ENCODE data around the gene ZNFX1. TPM values are rescaled to one million over a fixed set of nuclear protein-coding genes. Genes with fewer than 3 reads are reported as not detected.
"Not testable (repeated sequence)": the region's sequence is repeated elsewhere in the genome, so short reads cannot be mapped to it uniquely, and the experiment has no call there.

ZNFX1 gene
- total RNA-seq, 8 experiments from 2014 or later: 5.7 to 108 (median 15.7) TPM

DNA sequence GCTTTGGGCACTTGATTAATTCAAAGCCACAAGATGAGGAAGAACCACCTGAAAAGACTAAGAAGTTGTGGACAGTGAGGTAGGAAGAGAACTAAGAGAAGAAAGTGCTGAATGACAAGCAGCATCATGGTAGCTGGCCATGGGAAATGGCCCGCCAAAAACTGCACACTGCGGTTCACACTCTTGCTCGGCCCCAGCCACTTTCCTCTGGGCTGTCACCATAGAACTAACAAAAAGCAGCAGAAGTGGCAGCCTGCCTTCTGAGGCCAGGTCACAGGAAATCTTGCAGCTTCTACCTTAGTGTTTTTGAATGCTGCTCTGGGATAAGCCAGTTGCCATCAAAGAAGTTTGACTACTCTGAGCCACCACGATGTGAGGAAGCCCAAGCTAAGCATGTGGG lies 34.8 kb upstream of the ZNFX1 start:
- whole genome bisulfite sequencing, 10 experiments: 50 to 100% (median 82%) methylated on average over 1 to 4 of the region's 4 CpGs; no CpG with 5 or more reads in 3 of the 10 experiments
- no peak overlapping the region for H3K27ac ChIP-seq
- no peak overlapping the region for H3K4me3 ChIP-seq
- no peak for ATAC-seq (replicated peaks in 6 of 8)
- no peaks in the 10 kb centered on the region for H3K4me1 ChIP-seq (replicated peaks in 1 of 2)
- in situ Hi-C loops (cut with MboI; ENCODE audit: low pct_unique_long_range_greater_than_20kb in 2 of 9, low sequenced_read_pairs in 9 of 9, unreplicated experiment in 9 of 9): no loop called here

GRCh38 chr20:49310705-49311104 lies 32.8 kb upstream of the ZNFX1 start:
- Histone ChIP-seq H3K4me1 (replicated peaks in 1 of 2) (no peaks in the 10 kb centered on the region), H3K4me3 (no peak overlapping the region), H3K27ac (no peak overlapping the region)
- peak in 2 of 8 experiments; percentile 57 to 85 for ATAC-seq (replicated peaks in 6 of 8)
- in situ Hi-C loops (cut with MboI; ENCODE audit: low pct_unique_long_range_greater_than_20kb in 2 of 9, low sequenced_read_pairs in 9 of 9, unreplicated experiment in 9 of 9): no loop called here

- H3K27ac ChIP-seq: no peak overlapping the region
- peak in 2 of 8 experiments; percentile 17 to 22 for ATAC-seq (replicated peaks in 6 of 8)
- no peaks in the 10 kb centered on the region for H3K4me1 ChIP-seq (replicated peaks in 1 of 2)
- 54 to 90% (median 76%) methylated on average over 1 to 3 of the region's 3 CpGs for WGBS, 10 experiments
- in situ Hi-C loops (cut with MboI; ENCODE audit: low pct_unique_long_range_greater_than_20kb in 2 of 9, low sequenced_read_pairs in 9 of 9, unreplicated experiment in 9 of 9): no loop called here
- no peak overlapping the region for H3K4me3 ChIP-seq
These were observed 31.0 kb upstream of the ZNFX1 start for GRCh38 chr20:49308875-49309274.

- Histone ChIP-seq H3K27ac (no peak overlapping the region), H3K4me1 (replicated peaks in 1 of 2) (no peaks in the 10 kb centered on the region), H3K4me3 (no peak overlapping the region)
- no peak for ATAC-seq (replicated peaks in 6 of 8)
- WGBS, 10 experiments: 50 to 80% (median 58%) methylated on average over 2 to 10 of the region's 10 CpGs; no CpG with 5 or more reads in 1 of the 10 experiments
- in situ Hi-C loops (cut with MboI; ENCODE audit: low pct_unique_long_range_greater_than_20kb in 2 of 9, low sequenced_read_pairs in 9 of 9, unreplicated experiment in 9 of 9): no loop called here
These were observed 29.2 kb upstream of the ZNFX1 start for GRCh38 chr20:49306903-49307620.

- in situ Hi-C loops (cut with MboI; ENCODE audit: low pct_unique_long_range_greater_than_20kb in 2 of 9, low sequenced_read_pairs in 9 of 9, unreplicated experiment in 9 of 9): no loop called here
- H3K27ac ChIP-seq: no peak overlapping the region
- H3K4me1 ChIP-seq (replicated peaks in 1 of 2): no peaks in the 10 kb centered on the region
- peak in 2 of 8 experiments; percentile 78 to 84 for ATAC-seq (replicated peaks in 6 of 8)
- 0 to 100% (median 75%) methylated on average over 1 to 3 of the region's 3 CpGs for WGBS, 10 experiments
- H3K4me3 ChIP-seq: no peak overlapping the region
These were observed 25.3 kb upstream of the ZNFX1 start for GRCh38 chr20:49303065-49303552.

DNA sequence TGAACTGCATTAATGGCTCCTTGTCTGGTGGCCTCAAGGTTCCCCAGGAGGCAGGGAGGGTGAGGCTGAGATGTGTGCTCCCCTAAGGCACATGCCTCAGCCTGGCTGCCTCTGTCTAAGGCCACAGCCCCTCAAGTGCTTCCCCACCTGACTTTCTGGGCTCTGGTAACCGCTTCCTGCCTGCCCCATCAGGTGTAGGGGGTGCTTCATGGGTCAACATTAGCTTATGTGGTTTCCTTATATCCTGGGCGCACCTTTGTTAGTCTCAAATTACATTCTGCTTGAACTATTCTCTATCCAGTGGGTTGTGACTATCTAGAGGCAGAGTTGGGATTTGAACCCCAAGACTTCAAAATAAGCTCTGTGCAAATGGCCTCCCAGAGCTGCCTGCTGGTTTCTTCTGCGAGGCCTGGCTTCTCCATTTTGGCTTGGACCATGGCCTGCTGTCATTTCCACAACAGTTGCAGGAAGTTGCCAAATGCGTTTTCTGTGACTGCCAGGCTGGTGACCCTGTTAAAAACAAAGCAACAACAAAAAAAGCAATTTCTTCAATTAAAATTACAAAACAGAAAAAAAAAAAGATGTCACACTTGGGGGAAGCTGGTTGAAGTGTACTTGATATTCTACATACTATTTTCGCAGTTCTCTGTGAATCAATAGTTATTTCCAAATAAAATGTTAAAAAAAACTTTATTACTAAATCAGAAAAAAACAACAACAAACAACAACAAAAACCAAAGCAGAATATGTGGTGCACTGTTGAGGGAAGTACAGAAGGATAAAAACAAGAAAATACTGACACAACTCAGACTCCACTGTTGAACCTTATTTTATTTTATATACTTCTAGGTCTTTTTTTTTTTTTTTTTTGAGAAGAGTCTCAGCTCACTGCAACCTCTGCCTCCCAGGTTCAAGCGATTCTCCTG lies 20.0 kb upstream of the ZNFX1 start:
- H3K4me3 ChIP-seq: no peak overlapping the region
- WGBS, 10 experiments: 66 to 100% (median 85%) methylated on average over 1 to 5 of the region's 6 CpGs
- no peak overlapping the region for H3K27ac ChIP-seq
- no peak for ATAC-seq (replicated peaks in 6 of 8)
- in situ Hi-C loops (cut with MboI; ENCODE audit: low pct_unique_long_range_greater_than_20kb in 2 of 9, low sequenced_read_pairs in 9 of 9, unreplicated experiment in 9 of 9): no loop called here
- H3K4me1 ChIP-seq (replicated peaks in 1 of 2): peaks cover 0 to 2% of the 10 kb centered on the region in 2 donors

- ATAC-seq (replicated peaks in 6 of 8); H3K4me1 ChIP-seq (replicated peaks in 1 of 2); in situ Hi-C loops (cut with MboI; ENCODE audit: low pct_unique_long_range_greater_than_20kb in 2 of 9, low sequenced_read_pairs in 9 of 9, unreplicated experiment in 9 of 9); H3K27ac ChIP-seq; H3K4me3 ChIP-seq: not testable (repeated sequence)
- 31 to 93% (median 48%) methylated on average over 4 to 11 of the region's 16 CpGs; no CpG with 5 or more reads in 1 of the 10 experiments for WGBS, 10 experiments
These were observed 16.3 kb upstream of the ZNFX1 start for GRCh38 chr20:49294002-49294654.

DNA sequence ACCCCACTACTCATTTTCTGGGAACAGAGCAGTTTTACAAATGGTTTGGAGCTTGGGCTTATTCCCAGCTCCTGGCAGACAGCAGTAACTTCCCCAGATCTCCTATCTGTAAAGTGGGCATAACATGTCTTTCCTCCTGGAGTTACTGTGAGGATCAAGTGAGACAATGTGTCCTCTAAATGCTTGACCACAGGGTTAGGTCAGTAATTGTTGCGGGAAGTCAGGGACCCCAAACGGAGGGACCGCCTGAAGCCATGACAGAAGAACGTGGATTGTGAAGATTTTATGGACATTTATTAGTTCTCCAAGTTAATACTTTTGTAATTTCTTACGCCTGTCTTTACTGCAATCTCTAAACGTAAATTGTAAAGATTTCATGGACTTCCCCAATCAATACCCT lies 15.3 kb upstream of the ZNFX1 start:
- H3K4me3 ChIP-seq: no peak overlapping the region
- no peak for ATAC-seq (replicated peaks in 6 of 8)
- H3K4me1 ChIP-seq (replicated peaks in 1 of 2): peaks cover 0 to 2% of the 10 kb centered on the region in 2 donors
- 60 to 100% (median 80%) methylated on average over 1 to 3 of the region's 6 CpGs; no CpG with 5 or more reads in 5 of the 10 experiments for WGBS, 10 experiments
- no peak overlapping the region for H3K27ac ChIP-seq
- in situ Hi-C loops (cut with MboI; ENCODE audit: low pct_unique_long_range_greater_than_20kb in 2 of 9, low sequenced_read_pairs in 9 of 9, unreplicated experiment in 9 of 9): no loop called here

DNA sequence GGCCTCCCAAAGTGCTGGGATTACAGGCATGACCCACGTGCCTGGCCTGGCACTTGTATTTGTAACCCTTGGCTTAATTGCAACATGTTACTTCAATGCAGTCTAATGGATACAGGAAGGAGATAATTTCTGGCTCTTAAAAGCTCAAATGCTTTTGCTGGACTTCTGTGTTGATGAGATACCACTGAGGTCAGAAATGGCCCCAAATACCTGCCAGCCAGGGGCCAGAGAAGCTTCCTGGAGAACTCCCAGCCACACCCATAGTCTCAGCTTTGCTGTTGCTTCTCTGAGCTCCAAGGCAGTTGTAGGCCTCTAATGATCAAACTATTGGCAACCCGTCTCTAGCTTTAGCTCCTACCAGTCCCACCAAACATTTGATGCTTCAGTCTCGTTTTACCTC lies 14.2 kb upstream of the ZNFX1 start:
- Histone ChIP-seq H3K4me3 (no peak overlapping the region), H3K4me1 (replicated peaks in 1 of 2) (peaks cover 2 to 3% of the 10 kb centered on the region in 2 donors), H3K27ac (no peak overlapping the region)
- in situ Hi-C loops (cut with MboI; ENCODE audit: low pct_unique_long_range_greater_than_20kb in 2 of 9, low sequenced_read_pairs in 9 of 9, unreplicated experiment in 9 of 9): no loop called here
- ATAC-seq (replicated peaks in 6 of 8): peak in 1 of 8 experiments; percentile 1
- 7 to 80% (median 59%) methylated on average over 1 to 3 of the region's 3 CpGs; no CpG with 5 or more reads in 4 of the 10 experiments for WGBS, 10 experiments

DNA sequence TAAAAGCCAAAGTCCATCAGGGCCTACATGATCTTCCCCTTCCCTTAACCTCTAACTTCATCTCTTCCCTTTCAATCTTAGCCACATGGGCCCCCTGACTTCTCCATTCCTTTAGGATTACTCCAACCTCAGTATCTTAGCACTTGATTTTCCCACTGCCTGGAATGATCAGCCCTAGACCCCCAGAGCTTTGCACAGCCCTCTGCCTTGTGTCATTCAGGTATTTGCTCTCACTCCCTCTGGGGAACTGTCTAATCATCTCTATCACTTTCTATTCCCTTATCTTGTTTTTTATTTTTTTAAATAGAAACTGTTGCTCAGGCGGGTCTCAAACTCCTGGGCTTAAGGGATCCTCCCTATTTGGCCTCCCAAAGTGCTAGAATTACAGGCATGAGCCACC lies 13.3 kb upstream of the ZNFX1 start:
- Histone ChIP-seq H3K4me1 (replicated peaks in 1 of 2) (peaks cover 2 to 3% of the 10 kb centered on the region in 2 donors), H3K4me3 (no peak overlapping the region), H3K27ac (no peak overlapping the region)
- ATAC-seq (replicated peaks in 6 of 8): peak in 2 of 8 experiments; percentile 5 to 6
- in situ Hi-C loops (cut with MboI; ENCODE audit: low pct_unique_long_range_greater_than_20kb in 2 of 9, low sequenced_read_pairs in 9 of 9, unreplicated experiment in 9 of 9): no loop called here
- WGBS, 10 experiments: 17 to 100% (median 90%) methylated on average over 1 of the region's 1 CpG; no CpG with 5 or more reads in 2 of the 10 experiments

GRCh38 chr20:49290608-49291191 lies 12.8 kb upstream of the ZNFX1 start:
- in situ Hi-C loops (cut with MboI; ENCODE audit: low pct_unique_long_range_greater_than_20kb in 2 of 9, low sequenced_read_pairs in 9 of 9, unreplicated experiment in 9 of 9): no loop called here
- Histone ChIP-seq H3K27ac (no peak overlapping the region), H3K4me3 (no peak overlapping the region), H3K4me1 (replicated peaks in 1 of 2) (peaks cover 3% of the 10 kb centered on the region in 2 donors)
- peak in 2 of 8 experiments; percentile 1 to 2 for ATAC-seq (replicated peaks in 6 of 8)
- 21 to 100% (median 76%) methylated on average over 1 to 6 of the region's 6 CpGs; no CpG with 5 or more reads in 1 of the 10 experiments for WGBS, 10 experiments

- in situ Hi-C loops (cut with MboI; ENCODE audit: low pct_unique_long_range_greater_than_20kb in 2 of 9, low sequenced_read_pairs in 9 of 9, unreplicated experiment in 9 of 9): no loop called here
- ATAC-seq (replicated peaks in 6 of 8): peak in 1 of 8 experiments; percentile 0
- 80 to 100% (median 93%) methylated on average over 4 to 10 of the region's 10 CpGs for WGBS, 10 experiments
- Histone ChIP-seq H3K4me1 (replicated peaks in 1 of 2) (peaks cover 3 to 8% of the 10 kb centered on the region in 2 donors), H3K27ac (no peak overlapping the region), H3K4me3 (no peak overlapping the region)
These were observed 11.2 kb upstream of the ZNFX1 start for GRCh38 chr20:49288784-49289696.
